Nucleus accumbens (tissue), 56 donors: ENCODE results near the gene GOLGA8F.
"Not testable (repeated sequence)": the region's sequence is repeated elsewhere in the genome, so short reads cannot be mapped to it uniquely, and the experiment has no call there.

Source experiments
- DNase-seq, 56 donors: peaks; one replicate each; lab custom pipeline; 2025; lab: John Stamatoyannopoulos, UW

The GOLGA8F gene, protein sequence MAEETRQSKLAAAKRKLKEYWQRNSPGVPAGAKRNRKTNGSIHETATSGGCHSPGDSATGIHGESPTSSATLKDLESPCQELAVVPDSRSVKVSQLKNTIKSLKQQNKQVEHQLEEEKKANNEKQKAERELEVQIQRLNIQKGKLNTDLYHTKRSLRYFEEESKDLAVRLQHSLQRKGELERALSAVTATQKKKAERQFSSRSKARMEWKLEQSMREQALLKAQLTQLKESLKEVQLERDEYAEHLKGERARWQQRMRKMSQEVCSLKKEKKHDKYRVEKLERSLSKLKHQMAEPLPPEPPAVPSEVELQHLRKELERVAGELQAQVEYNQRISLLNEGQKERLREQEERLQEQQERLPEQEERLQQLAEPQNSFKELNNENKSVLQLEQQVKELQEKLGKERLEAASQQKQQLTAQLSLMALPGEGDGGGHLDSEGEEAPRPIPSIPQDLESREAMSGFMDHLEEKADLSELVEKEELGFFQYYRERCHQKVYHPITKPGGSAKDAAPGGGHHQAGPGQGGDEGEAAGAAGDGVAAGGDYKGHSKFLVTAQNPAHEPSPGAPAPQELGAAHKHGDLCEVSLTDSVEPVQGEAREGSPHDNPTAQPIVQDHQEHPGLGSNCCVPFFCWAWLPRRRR

GRCh38 chr15:28378364-28378763, at the start of gene GOLGA8F:
Gene GOLGA8F, plus strand, starts transcription at chr15:28378664. Its CDS starts 98 bp downstream, at chr15:28378762.
- not testable (repeated sequence) for DNase-seq

DNA sequence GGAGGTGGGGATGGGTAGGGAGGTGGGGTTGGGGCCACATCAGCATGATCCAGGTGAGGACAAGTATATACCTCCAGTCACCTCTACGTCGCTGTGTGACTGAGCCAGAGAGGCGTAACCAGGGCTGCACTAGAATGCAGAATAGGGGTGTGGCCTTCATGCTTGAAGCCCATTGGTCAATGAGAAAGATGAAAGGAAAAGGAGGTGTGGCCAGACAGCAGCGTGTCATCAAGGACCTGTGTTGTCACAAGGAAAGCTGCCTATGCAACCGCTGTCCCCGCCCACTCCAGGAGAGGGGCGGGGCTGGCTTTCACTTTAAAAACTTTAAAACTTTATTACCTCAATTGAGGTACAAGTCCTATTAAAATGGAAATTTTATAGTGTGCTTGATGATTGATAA, 20.5 kb upstream of the GOLGA8F start, which contains the start of gene GOLGA6L24:
Gene GOLGA6L24 (minus strand): TSS at position 101 of the 400 bp plus-strand sequence. CDS start 61 bp downstream, at position 40.
- not testable (repeated sequence) for DNase-seq

DNA sequence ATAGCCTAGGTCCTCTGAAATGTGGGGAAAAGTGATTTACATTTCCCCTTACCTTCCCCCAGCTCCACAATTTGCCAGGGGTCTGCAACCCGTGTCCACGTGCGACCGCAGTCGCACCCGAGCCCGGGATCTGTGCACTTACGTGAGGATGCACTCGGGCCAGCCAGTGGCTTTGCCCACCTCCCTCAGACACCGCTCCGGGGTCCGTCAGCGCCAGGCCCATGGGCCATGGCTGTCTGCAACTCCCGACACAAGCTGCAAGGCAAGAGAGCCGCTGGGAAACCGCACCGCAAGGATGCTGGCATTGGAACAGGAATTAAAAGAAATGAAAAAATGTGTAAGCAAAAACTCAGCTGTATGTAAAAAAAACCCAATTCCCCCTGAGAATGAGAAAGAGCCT, 13.0 kb upstream of the GOLGA8F start:
- not testable (repeated sequence) for DNase-seq

DNA sequence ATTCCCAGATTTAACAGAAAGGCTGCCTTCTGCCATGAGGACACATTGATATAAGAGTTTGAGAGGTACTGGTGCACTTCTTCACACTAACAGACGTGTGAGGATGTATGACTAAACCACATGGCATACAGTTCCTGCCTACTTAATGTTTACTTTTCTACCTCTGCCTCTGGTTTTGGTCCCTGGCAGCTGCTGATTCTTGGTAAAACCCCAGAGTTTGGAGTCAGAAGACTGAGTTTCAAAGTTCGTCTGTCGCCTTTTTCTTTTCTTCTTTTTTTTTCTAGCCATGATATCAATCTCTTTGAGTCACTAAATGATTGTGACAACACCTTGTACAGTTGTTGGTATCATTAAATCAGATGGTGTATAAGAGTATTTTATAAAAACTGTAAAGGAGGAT, 1.6 kb downstream of the GOLGA8F start:
- DNase-seq, result not testable (repeated sequence)

DNA sequence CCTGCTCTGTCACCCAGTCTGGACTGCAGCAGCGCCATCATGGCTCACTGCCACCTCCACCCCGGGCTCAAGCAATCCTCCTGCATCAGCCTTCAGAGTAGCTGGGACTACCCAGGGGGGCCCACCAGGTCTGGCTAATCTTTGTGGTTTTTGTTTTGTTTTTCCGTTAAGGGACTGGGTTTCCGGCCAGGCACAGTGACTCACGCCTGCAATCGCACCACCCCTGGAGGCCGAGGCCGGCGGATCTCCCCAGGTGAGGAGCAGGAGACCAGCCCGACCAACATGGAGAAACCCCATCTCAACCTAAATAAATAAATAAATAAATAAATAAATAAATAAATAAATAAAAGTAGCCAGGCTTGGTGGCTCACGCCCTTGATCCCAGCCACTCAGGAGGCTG, 17.6 kb downstream of the GOLGA8F start:
- DNase-seq, result not testable (repeated sequence)

DNA sequence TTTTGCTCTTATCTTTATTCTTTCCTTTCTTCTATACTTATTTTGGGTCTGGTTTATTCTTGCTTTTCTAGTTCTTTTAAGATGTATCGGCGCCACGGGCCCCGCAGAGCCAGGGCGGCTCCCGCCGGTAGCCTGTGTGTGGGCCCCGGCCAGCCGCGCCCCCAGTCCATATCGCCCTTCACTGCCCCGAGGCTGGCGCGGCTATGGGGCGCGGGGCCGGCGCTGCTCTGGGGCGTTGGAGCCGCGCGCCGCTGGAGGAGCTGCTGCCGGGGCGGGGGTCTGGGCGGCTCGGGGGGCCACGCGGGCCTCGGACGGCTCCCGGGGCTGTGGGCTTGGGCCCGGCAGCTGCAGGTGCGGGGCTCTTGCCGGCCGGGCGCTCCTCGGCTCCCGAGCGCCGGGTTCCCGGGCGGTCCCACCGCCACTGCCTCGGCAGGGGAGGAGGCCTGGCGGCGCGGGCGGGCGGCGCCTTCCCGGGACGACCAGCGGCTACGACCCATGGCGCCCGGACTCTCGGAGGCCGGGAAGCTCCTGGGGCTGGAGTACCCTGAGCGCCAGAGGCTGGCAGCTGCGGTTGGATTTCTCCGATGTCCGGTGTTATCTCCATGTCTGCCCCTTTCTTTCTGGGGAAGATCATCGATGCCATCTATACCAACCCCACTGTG, 24.4 kb downstream of the GOLGA8F start:
- not testable (repeated sequence) for DNase-seq

GRCh38 chr15:28420470-28420869, 42.0 kb downstream of the GOLGA8F start:
- DNase-seq, result not testable (repeated sequence)

GRCh38 chr15:28435594-28435993, 57.1 kb downstream of the GOLGA8F start:
- DNase-seq, result not testable (repeated sequence)
